ENCODE data around the gene HSDL2.
"Not testable (repeated sequence)": the region's sequence is repeated elsewhere in the genome, so short reads cannot be mapped to it uniquely, and the experiment has no call there.

GRCh38 chr9:112373666-112374065 is 6.2 kb upstream of the HSDL2 start:
- not testable (repeated sequence) for TF ChIP-seq ELK1 (IDR thresholded peaks at IDR 0.05; ENCODE audit: borderline replicate concordance, low read depth, low read length); POLR2A (IDR thresholded peaks at IDR 0.05; ENCODE audit: low read depth, low read length)
